Muscle of leg (tissue), 11 donors: ENCODE results near the gene CORO6. TPM values are rescaled to one million over a fixed set of nuclear protein-coding genes. Genes with fewer than 3 reads are reported as not detected.

Experiments
- DNase-seq: peaks from one replicate; pipeline ENCODE4 v3.0.0; 2013
- H3K27ac ChIP-seq: one replicate; pipeline ENCODE4 v1.5.1; 2013; ENCODE audit warnings: mild to moderate bottlenecking, low read length, control low read depth
- H3K27me3 ChIP-seq: one replicate; pipeline ENCODE4 v1.6.1; 2013; ENCODE audit warnings: low read length; ENCODE audit not compliant: control insufficient read depth, insufficient read depth
- H3K36me3 ChIP-seq: one replicate; pipeline ENCODE4 v1.6.1; 2013; ENCODE audit warnings: low read length; ENCODE audit not compliant: control insufficient read depth, insufficient read depth
- H3K4me1 ChIP-seq: one replicate; pipeline ENCODE4 v1.6.1; 2013; ENCODE audit warnings: low read length; ENCODE audit not compliant: control insufficient read depth, insufficient read depth
- H3K4me3 ChIP-seq: one replicate; pipeline ENCODE4 v1.5.1; 2013; ENCODE audit warnings: low read length, control low read depth
- H3K9me3 ChIP-seq: replicated peaks from 2 replicates; pipeline ENCODE4 v1.6.1; 2013; ENCODE audit warnings: low read depth, low read length; ENCODE audit not compliant: control insufficient read depth
- WGBS: methylation state at CpG from one replicate; pipeline ENCODE4 v1.1.5; 2013; ENCODE audit warnings: missing lambda C conversion rate; ENCODE audit not compliant: insufficient coverage; 5-methylcytosine and 5-hydroxymethylcytosine counted together
- polyA plus RNA-seq, 8 donors: library from polyadenylated mRNA; unstranded; fragments of 120-200 nt; gene quantifications; one replicate each; pipeline versions ENCODE4 v1.2.1 to v1.2.3, GENCODE V29; 2013; ENCODE audit warnings: inconsistent platforms in 1 of 8, low replicate concordance in 1 of 8; ENCODE audit not compliant: insufficient read length in 8 of 8, insufficient read depth in 1 of 8
- total RNA-seq: library from RNA; stranded (reverse); fragments of 120-200 nt; gene quantifications from one replicate; pipeline ENCODE4 v1.2.4, GENCODE V29; 2013

The CORO6 gene
- total and polyA plus RNA-seq, 9 donors = 43.8 to 100.0 (median 78.6) TPM

- Histone ChIP-seq H3K27ac (no peak overlapping the region), H3K27me3 (no peaks in the 10 kb centered on the region), H3K9me3 (no peaks in the 10 kb centered on the region), H3K36me3 (peaks cover 99% of the 10 kb centered on the region), H3K4me1 (peaks cover 52% of the 10 kb centered on the region), H3K4me3 (no peak overlapping the region)
- peak; percentile 9 for DNase-seq
- WGBS = 86% methylated on average over 12 of the region's 14 CpGs
These were observed 43.9 kb downstream of the CORO6 start for GRCh38 chr17:29578626-29579485.

GRCh38 chr17:29577385-29578211, 45.1 kb downstream of the CORO6 start:
- H3K27ac ChIP-seq = peak overlapping the region; percentile 71
- H3K9me3 ChIP-seq = no peaks in the 10 kb centered on the region
- H3K4me1 ChIP-seq = peaks cover 48% of the 10 kb centered on the region
- 58% methylated on average over 13 of the region's 22 CpGs for WGBS
- no peak overlapping the region for H3K4me3 ChIP-seq
- no peaks in the 10 kb centered on the region for H3K27me3 ChIP-seq
- peaks cover 94% of the 10 kb centered on the region for H3K36me3 ChIP-seq
- peak; percentile 81 for DNase-seq

GRCh38 chr17:29577001-29577370, 45.7 kb downstream of the CORO6 start:
- Histone ChIP-seq H3K4me1 (peaks cover 47% of the 10 kb centered on the region), H3K27ac (peak overlapping the region; percentile 71), H3K9me3 (no peaks in the 10 kb centered on the region), H3K36me3 (peaks cover 93% of the 10 kb centered on the region), H3K27me3 (no peaks in the 10 kb centered on the region), H3K4me3 (no peak overlapping the region)
- 91% methylated on average over 8 of the region's 9 CpGs for WGBS
- DNase-seq = no peak

GRCh38 chr17:29576214-29577000, 46.3 kb downstream of the CORO6 start:
- Histone ChIP-seq H3K27ac (no peak overlapping the region), H3K36me3 (peaks cover 93% of the 10 kb centered on the region), H3K9me3 (no peaks in the 10 kb centered on the region), H3K4me3 (no peak overlapping the region), H3K27me3 (no peaks in the 10 kb centered on the region), H3K4me1 (peaks cover 49% of the 10 kb centered on the region)
- WGBS = 83% methylated on average over 26 of the region's 37 CpGs
- DNase-seq = peak; percentile 5

- Histone ChIP-seq H3K27ac (no peak overlapping the region), H3K9me3 (no peaks in the 10 kb centered on the region), H3K36me3 (peaks cover 93% of the 10 kb centered on the region), H3K4me1 (peaks cover 44% of the 10 kb centered on the region), H3K4me3 (no peak overlapping the region), H3K27me3 (no peaks in the 10 kb centered on the region)
- DNase-seq = peak; percentile 12
- 77% methylated on average over 18 of the region's 28 CpGs for WGBS
These were observed 47.0 kb downstream of the CORO6 start for GRCh38 chr17:29575511-29576213.

GRCh38 chr17:29574732-29575510, 47.8 kb downstream of the CORO6 start:
- peak; percentile 27 for DNase-seq
- no peaks in the 10 kb centered on the region for H3K9me3 ChIP-seq
- no peaks in the 10 kb centered on the region for H3K27me3 ChIP-seq
- H3K36me3 ChIP-seq = peaks cover 87% of the 10 kb centered on the region
- peaks cover 40% of the 10 kb centered on the region for H3K4me1 ChIP-seq
- WGBS = 71% methylated on average over 13 of the region's 17 CpGs
- no peak overlapping the region for H3K4me3 ChIP-seq
- H3K27ac ChIP-seq = no peak overlapping the region

- Histone ChIP-seq H3K27ac (no peak overlapping the region), H3K4me3 (no peak overlapping the region), H3K36me3 (peaks cover 78% of the 10 kb centered on the region), H3K27me3 (no peaks in the 10 kb centered on the region), H3K9me3 (no peaks in the 10 kb centered on the region), H3K4me1 (peaks cover 48% of the 10 kb centered on the region)
- DNase-seq = peak; percentile 10
- WGBS = 89% methylated on average over 3 of the region's 14 CpGs
These were observed 48.6 kb downstream of the CORO6 start for GRCh38 chr17:29573871-29574731.

- peak overlapping the region; percentile 55 for H3K27ac ChIP-seq
- no peaks in the 10 kb centered on the region for H3K9me3 ChIP-seq
- H3K4me1 ChIP-seq = peaks cover 49% of the 10 kb centered on the region
- H3K27me3 ChIP-seq = no peaks in the 10 kb centered on the region
- DNase-seq = peak; percentile 15
- no CpG with 5 or more reads among the region's 6 CpGs for WGBS
- H3K4me3 ChIP-seq = no peak overlapping the region
- peaks cover 73% of the 10 kb centered on the region for H3K36me3 ChIP-seq
These were observed 49.2 kb downstream of the CORO6 start for GRCh38 chr17:29573558-29573869.
